ENCODE results near the gene SPRR2D. TPM values are rescaled to one million over a fixed set of nuclear protein-coding genes. Genes with fewer than 3 reads are reported as not detected.

The SPRR2D gene
- total RNA-seq, 3 donors from 2014 or later = not detected

GRCh38 chr1:153049211-153049610 lies 8.3 kb upstream of the SPRR2D start:
- H3K4me1 ChIP-seq = no peaks in the 10 kb centered on the region
- H3K27me3 ChIP-seq = no peaks in the 10 kb centered on the region
- no peaks in the 10 kb centered on the region for H3K36me3 ChIP-seq
- H3K27ac ChIP-seq = no peak overlapping the region
- DNase-seq (ENCODE audit: low spot score in 2 of 2) = no peak
- H3K4me3 ChIP-seq = no peak overlapping the region
- no peaks in the 10 kb centered on the region for H3K9me3 ChIP-seq
- no peak for TF ChIP-seq CTCF (IDR thresholded peaks at IDR 0.05)
- TF ChIP-seq POLR2AphosphoS5 (IDR thresholded peaks at IDR 0.05) = no peak
- no peak for TF ChIP-seq POLR2A (IDR thresholded peaks at IDR 0.05)
- intact Hi-C loops (cut with DNase I; ENCODE audit: low total_unique reads) = no loop called here

GRCh38 chr1:153035211-153035610 lies 5.7 kb downstream of the SPRR2D start:
- intact Hi-C loops (cut with DNase I; ENCODE audit: low total_unique reads) = no loop called here
- H3K27ac ChIP-seq = no peak overlapping the region

GRCh38 chr1:153032677-153033308 lies 8.1 kb downstream of the SPRR2D start:
- intact Hi-C loops (cut with DNase I; ENCODE audit: low total_unique reads) = no loop called here
- no peak for DNase-seq (ENCODE audit: low spot score in 2 of 2)
- H3K4me1 ChIP-seq = no peaks in the 10 kb centered on the region
- no peak overlapping the region for H3K27ac ChIP-seq
- no peak overlapping the region for H3K4me3 ChIP-seq
- no peaks in the 10 kb centered on the region for H3K36me3 ChIP-seq
- no peaks in the 10 kb centered on the region for H3K9me3 ChIP-seq
- no peaks in the 10 kb centered on the region for H3K27me3 ChIP-seq
- TF ChIP-seq POLR2AphosphoS5 (IDR thresholded peaks at IDR 0.05) = no peak
- TF ChIP-seq POLR2A (IDR thresholded peaks at IDR 0.05) = no peak
- TF ChIP-seq CTCF (IDR thresholded peaks at IDR 0.05) = no peak

More at GRCh38 chr1:153035211-153035610, 5.7 kb downstream of the SPRR2D start:
- Histone ChIP-seq H3K27me3 (no peaks in the 10 kb centered on the region), H3K4me3 (no peak overlapping the region), H3K36me3 (no peaks in the 10 kb centered on the region), H3K4me1 (no peaks in the 10 kb centered on the region), H3K9me3 (no peaks in the 10 kb centered on the region)
- no peak for DNase-seq (ENCODE audit: low spot score in 2 of 2)
- no peak for TF ChIP-seq POLR2AphosphoS5 (IDR thresholded peaks at IDR 0.05)
- no peak for TF ChIP-seq POLR2A (IDR thresholded peaks at IDR 0.05)
- TF ChIP-seq CTCF (IDR thresholded peaks at IDR 0.05) = no peak

- intact Hi-C loops (cut with DNase I; ENCODE audit: low total_unique reads) = no loop called here
Measured at GRCh38 chr1:153032073-153032472, 8.8 kb downstream of the SPRR2D start.

More at GRCh38 chr1:153032073-153032472, 8.8 kb downstream of the SPRR2D start:
- Histone ChIP-seq H3K27me3 (no peaks in the 10 kb centered on the region), H3K4me3 (no peak overlapping the region), H3K9me3 (no peaks in the 10 kb centered on the region), H3K4me1 (no peaks in the 10 kb centered on the region), H3K36me3 (no peaks in the 10 kb centered on the region), H3K27ac (no peak overlapping the region)
- no peak for TF ChIP-seq CTCF (IDR thresholded peaks at IDR 0.05)
- no peak for TF ChIP-seq POLR2AphosphoS5 (IDR thresholded peaks at IDR 0.05)
- no peak for TF ChIP-seq POLR2A (IDR thresholded peaks at IDR 0.05)
- DNase-seq (ENCODE audit: low spot score in 2 of 2) = no peak
